Small intestine (tissue), 7 donors: ENCODE data around the gene SPEM2. TPM values are rescaled to one million over a fixed set of nuclear protein-coding genes. Genes with fewer than 3 reads are reported as not detected.
"Not testable (repeated sequence)": the region's sequence is repeated elsewhere in the genome, so short reads cannot be mapped to it uniquely, and the experiment has no call there.

Experiments
- DNase-seq, 2 donors: peaks; one replicate each; pipeline versions ENCODE4 v3.0.0 to v3.0.0-alpha.2; 2013
- FAIRE-seq: peaks from 2 replicates; lab custom pipeline; 2012; peaks lifted over from hg19 to GRCh38; lab: Jason Lieb, UNC
- H3K27ac ChIP-seq, 3 donors: one replicate each; pipeline ENCODE4 v1.5.1; 2013; ENCODE audit warnings: low read length in 2 of 3, mild to moderate bottlenecking in 2 of 3, control low read depth in 1 of 3, inconsistent platforms in 1 of 3, low read depth in 1 of 3, moderate library complexity in 1 of 3
- H3K27me3 ChIP-seq, 3 donors: one replicate each; pipeline ENCODE4 v1.6.1; 2013; ENCODE audit warnings: low read length in 3 of 3, inconsistent platforms in 1 of 3; ENCODE audit not compliant: control insufficient read depth in 3 of 3, insufficient read depth in 3 of 3
- H3K36me3 ChIP-seq, 3 donors: one replicate each; pipeline ENCODE4 v1.6.1; 2013; ENCODE audit warnings: low read length in 3 of 3, inconsistent platforms in 1 of 3, low read depth in 1 of 3, mild to moderate bottlenecking in 1 of 3, moderate library complexity in 1 of 3; ENCODE audit not compliant: control insufficient read depth in 3 of 3, insufficient read depth in 2 of 3
- H3K4me1 ChIP-seq, 3 donors: one replicate each; pipeline ENCODE4 v1.6.1; 2013; ENCODE audit warnings: low read length in 2 of 3, inconsistent platforms in 1 of 3, low read depth in 1 of 3, mild to moderate bottlenecking in 1 of 3, moderate library complexity in 1 of 3; ENCODE audit not compliant: control insufficient read depth in 3 of 3, insufficient read depth in 2 of 3
- H3K4me3 ChIP-seq, 3 donors: one replicate each; pipeline ENCODE4 v1.5.1; 2013; ENCODE audit warnings: low read length in 3 of 3, control low read depth in 1 of 3, inconsistent platforms in 1 of 3, low read depth in 1 of 3, mild to moderate bottlenecking in 1 of 3, moderate library complexity in 1 of 3
- H3K9me3 ChIP-seq, 2 donors: one replicate each; pipeline ENCODE4 v1.6.1; 2013; ENCODE audit warnings: low read depth in 1 of 2, low read length in 1 of 2; ENCODE audit not compliant: control insufficient read depth in 2 of 2, insufficient read depth in 1 of 2
- WGBS, 3 donors: extraction: QIAGEN DNeasy Blood & Tissue Kit; methylation state at CpG; one replicate each; pipeline ENCODE4 v1.1.7; 2013; 5-methylcytosine and 5-hydroxymethylcytosine counted together
- polyA plus RNA-seq, 4 donors: library from polyadenylated mRNA; stranded (reverse) in 3 of 4; unstranded in 1 of 4; fragments of 200-250 nt in 3 of 4; fragments of 120-200 nt in 1 of 4; gene quantifications; one replicate each; pipeline versions ENCODE4 v1.2.1 to v1.2.3, GENCODE V29; 2013
- donor health status: healthy with polysubstance abuse.
- donor health status: control.
- donor health status: control.
- donor health status: Bipolar disorder and iron deficiency.
- donor health status: healthy.

SPEM2 gene
- polyA plus RNA-seq, 4 donors, result not detected

GRCh38 chr17:7464081-7464480 lies 38.7 kb downstream of the SPEM2 start:
- no peak overlapping the region for H3K27ac ChIP-seq
- 93 to 95% (median 94%) methylated on average over 9 of the region's 9 CpGs for WGBS, 3 donors
- FAIRE-seq, result no peak
- peaks cover 3 to 77% (median 8%) of the 10 kb centered on the region in 3 donors for H3K36me3 ChIP-seq
- no peaks in the 10 kb centered on the region for H3K27me3 ChIP-seq
- DNase-seq, result no peak
- H3K9me3 ChIP-seq, result no peaks in the 10 kb centered on the region
- H3K4me3 ChIP-seq, result no peak overlapping the region
- H3K4me1 ChIP-seq, result peaks cover 0 to 3% (median 0%) of the 10 kb centered on the region in 3 donors

- H3K9me3 ChIP-seq, result no peaks in the 10 kb centered on the region
- DNase-seq, result no peak
- H3K4me1 ChIP-seq, result peaks cover 0 to 3% (median under 1%) of the 10 kb centered on the region in 3 donors
- peaks cover 3 to 78% (median 8%) of the 10 kb centered on the region in 3 donors for H3K36me3 ChIP-seq
- H3K27me3 ChIP-seq, result no peaks in the 10 kb centered on the region
- no peak for FAIRE-seq
- H3K27ac ChIP-seq, result peak overlapping the region in 1 of 3 donors; percentile 41
- 91 to 95% (median 91%) methylated on average over 32 to 33 of the region's 33 CpGs for WGBS, 3 donors
- no peak overlapping the region for H3K4me3 ChIP-seq
Observed at GRCh38 chr17:7465597-7466275, 40.3 kb downstream of the SPEM2 start.

- Histone ChIP-seq H3K27me3 (no peaks in the 10 kb centered on the region), H3K9me3 (no peaks in the 10 kb centered on the region), H3K4me1 (peaks cover 0 to 3% (median 2%) of the 10 kb centered on the region in 3 donors), H3K4me3 (no peak overlapping the region), H3K36me3 (peaks cover 3 to 78% (median 8%) of the 10 kb centered on the region in 3 donors), H3K27ac (peak overlapping the region in 1 of 3 donors; percentile 41)
- DNase-seq, result no peak
- no peak for FAIRE-seq
- WGBS, 3 donors, result 88 to 94% (median 90%) methylated on average over 9 of the region's 9 CpGs
Observed at GRCh38 chr17:7466318-7466638, 40.9 kb downstream of the SPEM2 start.

GRCh38 chr17:7466639-7467341 lies 41.4 kb downstream of the SPEM2 start:
- 87 to 95% (median 88%) methylated on average over 15 to 16 of the region's 16 CpGs for WGBS, 3 donors
- H3K4me3 ChIP-seq, result no peak overlapping the region
- peaks cover 0 to 7% (median 2%) of the 10 kb centered on the region in 3 donors for H3K4me1 ChIP-seq
- DNase-seq (no peak), FAIRE-seq (no peak)
- peaks cover 3 to 76% (median 8%) of the 10 kb centered on the region in 3 donors for H3K36me3 ChIP-seq
- H3K9me3 ChIP-seq, result no peaks in the 10 kb centered on the region
- no peaks in the 10 kb centered on the region for H3K27me3 ChIP-seq
- H3K27ac ChIP-seq, result peak overlapping the region in 1 of 3 donors; percentile 41

- Histone ChIP-seq H3K4me1 (peaks cover 0 to 8% (median 2%) of the 10 kb centered on the region in 3 donors), H3K27me3 (no peaks in the 10 kb centered on the region), H3K27ac (peak overlapping the region in 1 of 3 donors; percentile 41), H3K9me3 (no peaks in the 10 kb centered on the region), H3K36me3 (peaks cover 2 to 74% (median 8%) of the 10 kb centered on the region in 3 donors), H3K4me3 (no peak overlapping the region)
- FAIRE-seq, result no peak
- DNase-seq, result no peak
- 84 to 96% (median 94%) methylated on average over 3 of the region's 3 CpGs for WGBS, 3 donors
Observed at GRCh38 chr17:7467498-7467897, 42.1 kb downstream of the SPEM2 start.

GRCh38 chr17:7468290-7468689 lies 42.9 kb downstream of the SPEM2 start:
- Histone ChIP-seq H3K4me1 (peaks cover 0 to 8% (median 2%) of the 10 kb centered on the region in 3 donors), H3K36me3 (peaks cover 0 to 68% (median 7%) of the 10 kb centered on the region in 3 donors), H3K9me3 (no peaks in the 10 kb centered on the region), H3K27me3 (no peaks in the 10 kb centered on the region), H3K27ac (no peak overlapping the region), H3K4me3 (no peak overlapping the region)
- DNase-seq, result no peak
- no peak for FAIRE-seq
- 93 to 96% (median 95%) methylated on average over 11 of the region's 11 CpGs for WGBS, 3 donors

- Histone ChIP-seq H3K4me1 (peaks cover 0 to 8% (median 2%) of the 10 kb centered on the region in 3 donors), H3K27me3 (no peaks in the 10 kb centered on the region), H3K4me3 (no peak overlapping the region), H3K27ac (no peak overlapping the region), H3K9me3 (no peaks in the 10 kb centered on the region), H3K36me3 (peaks cover 0 to 68% (median 5%) of the 10 kb centered on the region in 3 donors)
- FAIRE-seq (no peak), DNase-seq (no peak)
- 83 to 85% (median 84%) methylated on average over 12 of the region's 12 CpGs for WGBS, 3 donors
Observed at GRCh38 chr17:7468804-7469389, 43.5 kb downstream of the SPEM2 start.

- not testable (repeated sequence) for FAIRE-seq, H3K4me3 ChIP-seq, H3K27me3 ChIP-seq, DNase-seq, H3K27ac ChIP-seq, H3K9me3 ChIP-seq
- Histone ChIP-seq H3K36me3 (peaks cover 0 to 69% (median 5%) of the 10 kb centered on the region in 3 donors), H3K4me1 (peaks cover 0 to 13% (median 2%) of the 10 kb centered on the region in 3 donors)
- 92 to 96% (median 95%) methylated on average over 12 of the region's 12 CpGs for WGBS, 3 donors
Observed at GRCh38 chr17:7469843-7470242, 44.4 kb downstream of the SPEM2 start.
